Measurements from ENCODE around the gene ZNF831.

DNA sequence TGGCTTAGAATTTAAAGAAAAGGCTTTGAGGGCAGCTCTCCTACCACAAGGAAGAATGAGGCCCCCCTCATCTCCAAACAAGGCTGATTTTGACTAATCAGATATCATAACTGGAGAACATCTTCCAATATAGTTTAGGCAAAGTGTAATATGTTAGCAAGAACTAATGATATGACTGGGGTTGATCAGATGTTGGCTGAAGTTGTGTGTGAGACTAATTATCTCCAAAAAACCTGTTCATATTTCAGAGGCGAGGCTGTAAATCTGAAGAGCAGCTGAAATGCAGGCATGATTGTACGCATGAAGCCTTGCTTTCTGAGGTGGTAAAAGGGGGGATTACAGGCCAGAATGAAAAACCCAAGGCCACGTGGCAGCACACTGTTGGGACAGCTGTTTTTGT is 16.0 kb upstream of the ZNF831 start:
- no peak for TF ChIP-seq POLR2A (IDR thresholded peaks at IDR 0.05; ENCODE audit: low read depth, low read length)
- TF ChIP-seq POLR2AphosphoS5 (IDR thresholded peaks at IDR 0.05; ENCODE audit: low read depth, low read length) = no peak
